SK-N-DZ (cell line): ENCODE measurements around the gene INSC.

Source experiments
- DNase-seq: peaks from one replicate; pipeline ENCODE4 v3.0.0-alpha.2; 2015; ENCODE audit warnings: low spot score

Gene INSC

DNA sequence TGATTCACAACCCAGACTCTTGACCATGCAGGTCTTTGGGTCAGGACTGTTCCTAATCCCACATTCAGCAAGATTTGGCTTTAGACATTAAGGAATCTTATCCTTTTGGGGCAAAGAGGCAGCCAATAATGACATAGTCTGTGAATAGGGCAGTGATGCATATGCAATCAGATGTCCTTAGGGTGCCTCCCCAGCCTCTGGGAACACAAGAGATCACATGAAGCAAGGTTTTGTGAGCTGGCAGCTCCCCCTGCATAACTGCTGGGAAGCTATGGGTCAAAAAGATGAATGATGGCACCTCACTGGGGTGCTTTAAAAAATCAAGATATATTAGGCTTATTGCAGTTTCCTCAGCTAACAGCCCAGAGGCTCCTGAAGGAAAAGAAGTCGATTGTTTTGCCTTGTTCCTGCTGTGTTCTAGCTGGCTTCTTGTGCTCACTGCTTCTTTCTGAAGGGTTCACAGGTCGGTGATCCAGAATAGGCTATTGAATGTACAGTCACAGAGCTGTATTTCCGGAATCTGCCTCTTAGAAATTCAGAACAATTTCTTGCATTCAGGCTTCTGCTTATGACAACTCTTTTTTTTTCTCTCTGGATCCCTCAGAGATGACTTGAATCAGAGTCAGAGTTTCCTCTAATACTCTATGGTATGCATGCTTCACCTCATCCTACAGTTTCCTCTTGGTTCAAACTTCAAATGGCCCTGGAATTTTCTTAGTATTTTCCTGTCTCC lies 31.7 kb downstream of the INSC start:
- no peak for DNase-seq

DNA sequence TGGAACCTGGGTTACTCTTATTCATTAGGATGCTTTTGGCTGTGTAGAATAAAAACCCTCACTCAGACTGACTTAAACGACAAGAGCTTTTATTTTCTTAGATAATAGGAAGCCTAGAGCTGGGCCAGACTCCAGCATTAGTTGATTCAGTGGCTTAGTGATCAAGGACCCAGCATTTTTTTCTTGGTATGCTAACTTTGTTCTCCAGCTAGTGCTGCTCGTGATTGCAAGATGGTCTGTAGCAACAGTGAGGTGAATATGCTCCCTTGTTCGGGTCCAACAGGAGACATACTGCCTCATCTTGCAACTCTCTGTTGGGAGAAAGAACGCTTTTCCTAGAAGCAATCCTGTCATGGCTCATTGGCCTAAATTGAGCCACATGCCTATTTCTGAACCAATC lies 33.4 kb downstream of the INSC start:
- no peak for DNase-seq

GRCh38 chr11:15149050-15149449 lies 34.3 kb downstream of the INSC start:
- no peak for DNase-seq

GRCh38 chr11:15150507-15150906 lies 35.8 kb downstream of the INSC start:
- DNase-seq = no peak

DNA sequence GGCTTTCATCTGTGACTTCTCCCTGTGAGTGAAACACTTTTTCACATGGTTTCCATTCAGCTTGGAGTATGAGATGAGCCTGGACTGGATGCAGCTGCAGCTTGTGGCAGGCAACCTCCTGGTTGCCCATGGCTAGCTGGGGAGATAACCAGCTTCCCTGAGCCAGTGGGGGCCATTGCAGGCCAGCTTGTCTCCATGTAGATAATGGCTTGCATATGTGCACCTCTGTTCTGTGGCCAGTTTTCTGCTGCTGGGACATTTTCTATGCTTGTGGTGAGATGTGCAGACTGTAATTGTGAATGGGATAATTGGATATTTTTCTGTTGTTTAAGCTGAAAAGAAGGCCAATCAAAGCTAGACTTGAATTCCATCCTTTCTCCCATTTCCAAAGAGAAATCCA lies 38.5 kb downstream of the INSC start:
- DNase-seq = no peak

DNA sequence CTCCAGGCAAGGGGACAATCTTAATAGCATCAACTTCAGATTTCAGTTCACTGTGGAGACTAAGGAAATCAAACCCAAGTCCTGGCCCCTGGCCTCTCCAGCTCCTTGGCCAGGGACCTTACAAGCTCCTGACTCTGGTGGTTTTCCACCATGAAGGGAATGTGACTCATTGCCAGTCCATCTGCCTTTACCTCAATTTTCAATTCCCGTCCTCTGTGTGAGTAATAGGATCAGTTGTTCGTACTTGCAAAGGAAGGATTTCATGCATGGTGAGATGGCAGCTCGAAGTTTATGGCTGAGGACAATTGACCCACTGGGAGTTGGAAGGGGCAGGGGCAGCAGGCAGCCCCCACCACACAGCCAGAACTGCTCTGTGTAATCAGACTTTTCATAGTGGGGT lies 42.5 kb downstream of the INSC start:
- DNase-seq = no peak

GRCh38 chr11:15157606-15158137 lies 42.9 kb downstream of the INSC start:
- DNase-seq = no peak

- no peak for DNase-seq
Measured at GRCh38 chr11:15158351-15159015, 43.8 kb downstream of the INSC start.

- no peak for DNase-seq
Measured at GRCh38 chr11:15159085-15159484, 44.4 kb downstream of the INSC start.

GRCh38 chr11:15161790-15162189 lies 47.1 kb downstream of the INSC start:
- no peak for DNase-seq

DNA sequence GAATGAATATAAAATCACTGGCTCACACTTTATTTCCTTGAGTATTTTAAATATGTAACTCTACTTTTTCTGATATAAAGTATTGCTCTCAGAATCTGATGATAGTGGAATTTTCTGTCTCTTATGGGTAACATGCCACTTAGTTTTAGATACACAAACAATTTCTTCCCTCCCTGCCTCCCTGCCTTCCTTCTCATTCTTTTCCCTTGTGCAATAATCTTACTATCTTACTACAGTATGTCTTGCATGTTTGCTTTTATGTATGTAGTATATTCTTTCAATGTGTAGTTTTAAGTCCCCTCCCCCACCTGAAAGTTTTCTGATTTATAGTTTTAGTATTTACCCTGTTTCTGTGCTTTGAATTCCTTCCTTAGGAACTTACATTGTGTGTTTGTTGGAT lies 48.4 kb downstream of the INSC start:
- DNase-seq = no peak

DNA sequence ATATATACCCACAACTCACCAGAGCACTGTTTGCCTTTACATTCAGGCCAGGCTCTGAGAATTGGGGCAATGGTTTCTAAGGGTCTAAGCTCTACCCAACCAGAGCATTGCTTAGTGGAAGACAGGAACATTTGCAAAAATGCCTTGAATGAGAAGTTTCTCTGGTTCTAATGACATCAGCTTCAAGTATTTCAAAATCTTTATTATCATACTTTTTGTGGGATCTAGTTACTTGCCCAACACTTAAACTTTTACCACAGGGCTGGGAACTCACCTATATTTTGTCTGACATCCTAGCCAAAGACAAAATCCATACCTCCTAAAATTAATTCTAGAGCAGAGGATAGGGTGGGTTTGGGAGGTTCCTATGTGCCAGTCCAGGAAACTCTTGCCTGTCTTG lies 51.5 kb downstream of the INSC start:
- DNase-seq = no peak

DNA sequence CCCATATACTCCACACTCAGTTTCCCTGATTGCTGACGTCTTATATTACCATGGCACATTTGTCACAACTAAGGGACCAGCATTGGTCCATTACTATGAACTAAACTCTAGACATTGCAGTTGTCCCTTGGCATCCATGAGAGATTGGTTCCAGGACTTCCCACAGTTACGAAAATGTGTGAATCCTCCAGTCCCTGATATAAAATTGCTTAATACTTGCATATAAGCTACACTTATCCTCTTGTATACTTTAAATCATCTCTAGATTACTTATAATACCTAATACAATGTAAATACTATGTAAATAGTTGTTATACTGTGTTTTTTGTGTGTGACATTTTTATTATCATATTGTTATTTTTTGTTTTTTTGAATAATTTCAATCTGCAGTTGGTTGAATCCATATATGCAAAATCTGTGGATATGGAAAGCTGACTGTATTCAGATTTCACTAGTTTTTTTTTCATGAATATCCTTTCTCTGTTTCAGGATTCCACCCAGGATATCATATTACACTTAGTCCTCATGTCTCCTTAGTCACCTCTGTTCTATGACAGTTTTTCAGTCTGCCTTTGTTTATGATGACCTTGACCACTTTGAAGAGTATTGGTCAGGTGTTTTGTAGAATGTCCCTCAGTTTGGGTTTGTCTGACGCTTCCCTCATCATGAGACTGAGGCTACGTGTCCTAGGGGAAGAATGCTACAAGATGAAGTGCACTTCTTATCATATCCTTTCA lies 55.3 kb downstream of the INSC start:
- no peak for DNase-seq

GRCh38 chr11:15170698-15171097 lies 56.0 kb downstream of the INSC start:
- no peak for DNase-seq

- DNase-seq = no peak
Measured at GRCh38 chr11:15171956-15172355, 57.2 kb downstream of the INSC start.

GRCh38 chr11:15175831-15176230 lies 61.1 kb downstream of the INSC start:
- DNase-seq = no peak

DNA sequence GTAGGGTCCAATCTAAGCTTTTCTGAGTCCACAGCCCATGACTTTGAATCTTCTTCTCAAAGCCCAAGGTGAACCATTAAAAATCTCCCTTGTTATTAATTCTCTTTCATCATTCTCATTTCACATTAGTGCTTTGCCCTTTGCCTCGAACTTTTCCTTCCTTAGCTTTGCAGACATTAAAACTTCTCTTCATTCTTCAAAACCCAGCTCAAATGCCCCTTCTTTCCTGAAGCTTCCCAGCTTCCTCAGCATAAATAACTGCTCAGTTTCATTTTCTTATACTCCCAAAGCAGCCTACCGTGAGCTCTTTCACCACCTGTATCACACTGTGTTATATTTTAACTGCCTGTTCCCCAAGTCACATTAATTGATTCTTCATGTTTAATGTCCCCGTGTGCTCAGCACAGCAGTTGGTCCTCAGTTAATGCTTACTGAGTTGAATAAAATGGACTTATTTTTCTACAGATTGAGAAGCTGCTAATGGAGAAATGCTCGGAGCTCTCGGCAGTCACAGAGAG lies 62.0 kb downstream of the INSC start:
- DNase-seq = no peak

GRCh38 chr11:15177491-15177890 lies 62.8 kb downstream of the INSC start:
- DNase-seq = no peak

- DNase-seq = no peak
Measured at GRCh38 chr11:15178214-15178613, 63.5 kb downstream of the INSC start.

- DNase-seq = no peak
Measured at GRCh38 chr11:15179167-15179566, 64.4 kb downstream of the INSC start.

DNA sequence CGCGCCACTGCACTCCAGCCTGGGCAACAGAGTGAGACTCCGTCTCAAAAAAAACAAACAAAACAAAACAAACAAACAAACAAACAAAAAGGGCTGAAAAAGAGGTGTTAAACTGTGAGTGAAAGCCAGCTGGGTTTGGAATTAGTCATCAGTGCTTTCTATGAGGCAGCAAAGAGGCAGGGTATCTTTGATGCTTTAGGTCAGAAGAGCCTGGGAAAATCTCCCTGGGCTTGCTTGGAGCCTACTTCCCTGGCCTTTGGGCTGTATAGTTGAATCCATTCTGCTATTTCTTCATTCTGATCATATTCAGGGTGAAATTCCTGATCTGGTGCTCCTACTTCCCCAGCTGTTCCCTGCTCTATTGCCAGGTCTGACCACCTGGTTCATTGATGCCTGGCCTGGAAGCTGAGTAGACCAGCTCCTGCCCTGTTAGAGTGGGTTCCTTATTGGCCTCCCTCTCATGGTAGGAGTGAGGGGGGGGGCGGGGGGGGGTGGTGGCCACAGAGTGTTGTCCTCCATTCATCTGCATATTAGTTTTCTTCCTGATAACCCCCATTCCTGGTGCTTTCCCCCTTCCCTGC lies 65.6 kb downstream of the INSC start:
- no peak for DNase-seq

- no peak for DNase-seq
Measured at GRCh38 chr11:15182372-15182771, 67.6 kb downstream of the INSC start.
